Muscle layer of colon (tissue), 2 donors: ENCODE results near the gene SLCO2A1.

Source experiments
- H3K27ac ChIP-seq: one replicate; pipeline ENCODE4 v1.7.0; 2013; ENCODE audit warnings: low read depth, mild to moderate bottlenecking, low read length, moderate library complexity
- H3K27me3 ChIP-seq, 2 donors: one replicate each; pipeline ENCODE4 v1.7.0; 2013; ENCODE audit warnings: low read length in 2 of 2, mild to moderate bottlenecking in 2 of 2; ENCODE audit not compliant: insufficient read depth in 2 of 2, control insufficient read depth in 1 of 2
- H3K36me3 ChIP-seq: one replicate; pipeline ENCODE4 v1.7.0; 2013; ENCODE audit warnings: mild to moderate bottlenecking, low read length; ENCODE audit not compliant: insufficient read depth
- H3K4me1 ChIP-seq: one replicate; pipeline ENCODE4 v1.7.0; 2013; ENCODE audit warnings: mild to moderate bottlenecking, low read length; ENCODE audit not compliant: insufficient read depth
- H3K4me3 ChIP-seq, 2 donors: one replicate each; pipeline ENCODE4 v1.7.0; 2013; ENCODE audit warnings: low read length in 2 of 2, low read depth in 1 of 2, mild to moderate bottlenecking in 1 of 2, moderate library complexity in 1 of 2
- H3K9ac ChIP-seq: one replicate; pipeline ENCODE4 v1.7.0; 2013; ENCODE audit warnings: low read length
- H3K9me3 ChIP-seq: one replicate; pipeline ENCODE4 v1.7.0; 2013; ENCODE audit warnings: mild to moderate bottlenecking, low read length
- donor health status: abdominal sarcoma.
- donor health status: Adenocarcinoma of cecum.

The SLCO2A1 gene

DNA sequence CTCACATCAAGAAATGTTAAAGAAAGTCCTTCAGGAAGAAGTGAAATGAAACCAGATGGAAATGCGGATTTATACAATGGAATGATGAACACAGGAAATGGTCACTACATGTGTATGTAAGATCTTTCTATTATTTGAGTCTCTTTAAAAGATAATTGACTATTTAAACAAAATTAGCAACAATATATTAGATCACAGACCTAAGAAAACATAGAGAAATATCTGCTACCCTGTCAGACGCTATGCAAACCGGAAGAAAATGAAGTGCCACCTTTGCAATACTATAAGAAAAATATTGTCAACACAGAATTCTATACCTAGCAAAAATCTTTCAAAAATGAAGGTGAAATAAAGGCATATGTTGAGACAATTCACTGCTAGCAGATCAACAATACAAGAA, 151.2 kb downstream of the SLCO2A1 start:
- H3K36me3 ChIP-seq: no peaks in the 10 kb centered on the region
- H3K9ac ChIP-seq: no peak overlapping the region
- no peaks in the 10 kb centered on the region for H3K4me1 ChIP-seq
- H3K27ac ChIP-seq: no peak overlapping the region
- no peaks in the 10 kb centered on the region for H3K9me3 ChIP-seq
- no peaks in the 10 kb centered on the region for H3K27me3 ChIP-seq
- no peak overlapping the region for H3K4me3 ChIP-seq
